HL-60 (cell line): ENCODE measurements around the gene KCNMA1.

Experiments used
- DNase-seq, 2 experiments: peaks; one replicate each; pipeline ENCODE4 v3.0.0-alpha.2; 2010 to 2020; ENCODE audit warnings: low read depth in 1 of 2, low spot score in 1 of 2
- H3K27ac ChIP-seq: fragments of 250-450 bp; sonication (Bioruptor Pico); replicated peaks from 2 replicates; pipeline ENCODE4 v1.5.1; 2020; ENCODE audit warnings: mild to moderate bottlenecking, moderate library complexity
- H3K27me3 ChIP-seq: fragments of 250-450 bp; sonication (Bioruptor Pico); 2 replicates; pipeline ENCODE4 v1.5.1; 2021; ENCODE audit warnings: mild to moderate bottlenecking, moderate library complexity; ENCODE audit not compliant: insufficient read depth, poor library complexity, severe bottlenecking
- H3K4me3 ChIP-seq: replicated peaks from 2 replicates; pipeline ENCODE4 v1.5.1; 2011; ENCODE audit warnings: mild to moderate bottlenecking, control low read depth, low read length; ENCODE audit not compliant: insufficient read depth
- GABPA ChIP-seq: IDR thresholded peaks from 2 replicates; pipeline ENCODE4 v1.6.1; 2012; ENCODE audit warnings: low read depth
- POLR2AphosphoS5 ChIP-seq: IDR thresholded peaks from 2 replicates; pipeline ENCODE4 v1.6.1; 2012; ENCODE audit warnings: low read depth
- SPI1 ChIP-seq: IDR thresholded peaks from 2 replicates; pipeline ENCODE4 v1.6.1; 2012; ENCODE audit warnings: low read depth, mild to moderate bottlenecking, borderline replicate concordance
- TF ChIP-seq, protein P1 (sequence below): IDR thresholded peaks from 2 replicates; pipeline ENCODE4 v1.6.1; 2012; ENCODE audit warnings: low read depth; ENCODE audit not compliant: insufficient replicate concordance
- TF ChIP-seq, protein P2 (sequence below): IDR thresholded peaks from one replicate; pipeline ENCODE4 v1.5.1; 2011; ENCODE audit warnings: low read length, control low read depth, inconsistent platforms; ENCODE audit not compliant: insufficient read depth

Gene KCNMA1

GRCh38 chr10:77680811-77681210 is 43.2 kb upstream of the KCNMA1 start:
- no peak for TF ChIP-seq SPI1
- TF ChIP-seq GABPA = no peak
- no peak for TF ChIP-seq POLR2AphosphoS5
- TF ChIP-seq, protein P1, sequence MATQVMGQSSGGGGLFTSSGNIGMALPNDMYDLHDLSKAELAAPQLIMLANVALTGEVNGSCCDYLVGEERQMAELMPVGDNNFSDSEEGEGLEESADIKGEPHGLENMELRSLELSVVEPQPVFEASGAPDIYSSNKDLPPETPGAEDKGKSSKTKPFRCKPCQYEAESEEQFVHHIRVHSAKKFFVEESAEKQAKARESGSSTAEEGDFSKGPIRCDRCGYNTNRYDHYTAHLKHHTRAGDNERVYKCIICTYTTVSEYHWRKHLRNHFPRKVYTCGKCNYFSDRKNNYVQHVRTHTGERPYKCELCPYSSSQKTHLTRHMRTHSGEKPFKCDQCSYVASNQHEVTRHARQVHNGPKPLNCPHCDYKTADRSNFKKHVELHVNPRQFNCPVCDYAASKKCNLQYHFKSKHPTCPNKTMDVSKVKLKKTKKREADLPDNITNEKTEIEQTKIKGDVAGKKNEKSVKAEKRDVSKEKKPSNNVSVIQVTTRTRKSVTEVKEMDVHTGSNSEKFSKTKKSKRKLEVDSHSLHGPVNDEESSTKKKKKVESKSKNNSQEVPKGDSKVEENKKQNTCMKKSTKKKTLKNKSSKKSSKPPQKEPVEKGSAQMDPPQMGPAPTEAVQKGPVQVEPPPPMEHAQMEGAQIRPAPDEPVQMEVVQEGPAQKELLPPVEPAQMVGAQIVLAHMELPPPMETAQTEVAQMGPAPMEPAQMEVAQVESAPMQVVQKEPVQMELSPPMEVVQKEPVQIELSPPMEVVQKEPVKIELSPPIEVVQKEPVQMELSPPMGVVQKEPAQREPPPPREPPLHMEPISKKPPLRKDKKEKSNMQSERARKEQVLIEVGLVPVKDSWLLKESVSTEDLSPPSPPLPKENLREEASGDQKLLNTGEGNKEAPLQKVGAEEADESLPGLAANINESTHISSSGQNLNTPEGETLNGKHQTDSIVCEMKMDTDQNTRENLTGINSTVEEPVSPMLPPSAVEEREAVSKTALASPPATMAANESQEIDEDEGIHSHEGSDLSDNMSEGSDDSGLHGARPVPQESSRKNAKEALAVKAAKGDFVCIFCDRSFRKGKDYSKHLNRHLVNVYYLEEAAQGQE = no peak
- TF ChIP-seq, protein P2, sequence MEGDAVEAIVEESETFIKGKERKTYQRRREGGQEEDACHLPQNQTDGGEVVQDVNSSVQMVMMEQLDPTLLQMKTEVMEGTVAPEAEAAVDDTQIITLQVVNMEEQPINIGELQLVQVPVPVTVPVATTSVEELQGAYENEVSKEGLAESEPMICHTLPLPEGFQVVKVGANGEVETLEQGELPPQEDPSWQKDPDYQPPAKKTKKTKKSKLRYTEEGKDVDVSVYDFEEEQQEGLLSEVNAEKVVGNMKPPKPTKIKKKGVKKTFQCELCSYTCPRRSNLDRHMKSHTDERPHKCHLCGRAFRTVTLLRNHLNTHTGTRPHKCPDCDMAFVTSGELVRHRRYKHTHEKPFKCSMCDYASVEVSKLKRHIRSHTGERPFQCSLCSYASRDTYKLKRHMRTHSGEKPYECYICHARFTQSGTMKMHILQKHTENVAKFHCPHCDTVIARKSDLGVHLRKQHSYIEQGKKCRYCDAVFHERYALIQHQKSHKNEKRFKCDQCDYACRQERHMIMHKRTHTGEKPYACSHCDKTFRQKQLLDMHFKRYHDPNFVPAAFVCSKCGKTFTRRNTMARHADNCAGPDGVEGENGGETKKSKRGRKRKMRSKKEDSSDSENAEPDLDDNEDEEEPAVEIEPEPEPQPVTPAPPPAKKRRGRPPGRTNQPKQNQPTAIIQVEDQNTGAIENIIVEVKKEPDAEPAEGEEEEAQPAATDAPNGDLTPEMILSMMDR = no peak
- Histone ChIP-seq H3K27me3 (peaks cover 7% of the 10 kb centered on the region), H3K27ac (no peak overlapping the region), H3K4me3 (no peak overlapping the region)
- no peak for DNase-seq

GRCh38 chr10:77680065-77680464 is 42.5 kb upstream of the KCNMA1 start:
- Histone ChIP-seq H3K4me3 (no peak overlapping the region), H3K27ac (no peak overlapping the region), H3K27me3 (peaks cover 4% of the 10 kb centered on the region)
- no peak for DNase-seq
- TF ChIP-seq, protein P2 = no peak
- no peak for TF ChIP-seq SPI1
- TF ChIP-seq, protein P1 = peak; percentile 77

- DNase-seq = no peak
- no peak overlapping the region for H3K4me3 ChIP-seq
- TF ChIP-seq POLR2AphosphoS5 (no peak), GABPA (no peak), SPI1 (no peak)
- TF ChIP-seq, protein P1 = no peak
- TF ChIP-seq, protein P2 = no peak
- no peak overlapping the region for H3K27ac ChIP-seq
- H3K27me3 ChIP-seq = peaks cover 2% of the 10 kb centered on the region
Measured at GRCh38 chr10:77679217-77679616, 41.6 kb upstream of the KCNMA1 start.
